Measurements from ENCODE around the gene NEK6.

NEK6 gene

DNA sequence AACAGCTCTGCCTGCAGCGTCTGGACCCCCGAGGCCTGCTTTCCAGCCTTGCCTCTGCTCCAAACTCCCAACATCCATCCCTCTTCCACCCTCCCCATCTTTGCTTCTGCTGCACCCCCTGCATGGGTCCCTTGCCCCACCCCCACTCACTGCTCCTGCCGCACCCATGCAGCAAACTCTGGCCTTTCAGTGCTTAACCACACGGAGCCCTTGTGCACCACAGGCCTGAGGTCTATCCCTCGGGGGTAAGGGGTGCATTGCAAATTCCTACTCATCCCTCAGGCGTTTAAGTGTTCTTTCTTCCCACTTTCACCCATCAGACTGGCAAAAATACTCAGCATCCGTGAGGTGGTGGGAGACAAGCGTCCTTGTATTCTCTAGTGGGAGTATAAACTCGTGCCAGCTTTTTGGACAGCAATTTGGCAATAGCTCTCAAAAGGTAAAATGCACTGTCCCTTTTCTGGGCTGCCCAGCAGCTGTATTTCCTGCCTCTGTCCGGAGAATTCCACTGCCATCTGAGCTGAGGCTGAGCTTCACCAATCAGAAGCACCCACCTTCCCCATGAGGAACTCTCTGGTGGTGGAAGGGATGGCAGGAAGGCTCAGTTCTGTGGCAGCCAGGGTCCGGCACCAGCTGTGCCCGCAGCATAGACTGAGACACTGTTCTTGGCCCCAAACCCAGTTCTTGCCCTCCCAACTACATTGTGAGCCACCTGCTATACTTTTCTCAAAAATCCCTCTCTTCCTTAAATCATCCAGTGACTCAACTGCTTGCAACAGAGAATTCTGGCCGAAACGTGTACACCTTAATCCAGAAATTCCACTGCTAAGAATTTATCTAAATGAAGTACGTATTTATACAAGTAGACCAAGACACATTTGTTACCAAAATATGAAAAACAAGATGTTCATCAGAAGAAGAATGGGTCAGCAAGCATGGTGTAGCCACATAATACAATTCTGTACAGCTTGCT is 142.5 kb downstream of the NEK6 start:
- DNase-seq (ENCODE audit: low read depth in 2 of 2), result no peak
